HL-60/S4 (cell line): ENCODE results near the gene RTN4.

Experiments used
- in situ Hi-C: fragments of 300-500 bp; cut with MboI; formaldehyde crosslinking; loops from 2 replicates; pipeline ENCODE4 v1.14.3; 2022; ENCODE audit warnings: low sequenced_read_pairs

The RTN4 gene

DNA sequence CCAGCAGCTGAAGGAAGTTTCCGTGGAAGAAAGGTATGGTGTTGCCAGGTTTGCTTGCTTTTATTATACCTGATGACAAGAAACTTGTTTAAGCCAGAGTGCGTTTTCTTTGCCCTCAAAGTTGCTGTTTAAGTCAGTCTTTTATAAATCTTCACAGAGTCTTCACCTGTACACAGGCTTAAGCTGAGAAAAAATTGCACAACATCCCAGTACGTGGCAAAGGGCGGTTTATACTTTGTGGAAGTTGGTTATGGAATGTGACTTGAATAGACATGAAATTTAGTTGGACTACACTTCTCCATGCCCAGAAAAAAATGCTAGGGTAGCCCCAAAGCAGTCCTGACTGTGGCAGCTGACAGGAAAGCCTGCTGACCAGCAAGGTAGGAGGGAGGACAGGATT is 121.5 kb downstream of the RTN4 start:
- in situ Hi-C loops = no loop called here

DNA sequence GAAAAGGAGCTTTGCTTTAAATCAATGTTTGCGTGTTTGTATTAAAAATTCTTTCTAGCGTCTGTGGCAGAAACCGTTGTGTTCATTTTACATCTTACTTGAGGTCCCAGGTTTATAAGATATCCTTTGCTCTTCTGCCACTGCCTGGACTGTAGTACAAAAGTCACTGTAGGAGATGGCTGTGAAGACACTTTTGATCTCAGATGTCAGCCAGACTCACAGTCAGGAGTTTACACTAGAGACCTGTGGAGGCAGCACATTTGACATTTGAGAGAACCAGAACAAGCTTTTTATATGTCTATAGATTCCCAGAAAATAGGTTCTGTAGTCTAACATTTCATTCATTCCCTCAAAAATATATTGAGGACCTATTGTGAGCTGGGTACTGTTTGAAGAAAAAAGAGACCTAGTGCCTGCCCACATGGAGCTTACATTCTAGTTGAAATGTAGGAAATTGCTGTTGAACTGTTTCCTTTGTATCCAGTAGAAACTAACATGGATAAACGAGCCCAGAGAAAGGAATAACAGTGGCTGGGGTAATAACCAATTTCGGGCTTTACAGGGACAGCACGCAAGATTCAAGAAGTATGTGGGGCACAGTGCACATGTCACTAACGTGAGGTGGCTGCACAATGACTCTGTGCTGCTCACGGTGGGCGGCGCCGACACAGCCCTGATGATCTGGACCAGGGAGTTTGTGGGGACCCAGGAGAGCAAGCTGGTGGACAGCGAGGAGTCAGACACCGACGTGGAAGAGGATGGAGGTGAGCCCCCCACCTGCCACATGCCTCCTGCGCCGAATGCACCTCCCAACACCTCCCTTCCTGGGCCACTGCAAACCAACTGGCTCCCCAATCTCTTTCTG is 122.3 kb downstream of the RTN4 start:
- in situ Hi-C loops = no loop called here

DNA sequence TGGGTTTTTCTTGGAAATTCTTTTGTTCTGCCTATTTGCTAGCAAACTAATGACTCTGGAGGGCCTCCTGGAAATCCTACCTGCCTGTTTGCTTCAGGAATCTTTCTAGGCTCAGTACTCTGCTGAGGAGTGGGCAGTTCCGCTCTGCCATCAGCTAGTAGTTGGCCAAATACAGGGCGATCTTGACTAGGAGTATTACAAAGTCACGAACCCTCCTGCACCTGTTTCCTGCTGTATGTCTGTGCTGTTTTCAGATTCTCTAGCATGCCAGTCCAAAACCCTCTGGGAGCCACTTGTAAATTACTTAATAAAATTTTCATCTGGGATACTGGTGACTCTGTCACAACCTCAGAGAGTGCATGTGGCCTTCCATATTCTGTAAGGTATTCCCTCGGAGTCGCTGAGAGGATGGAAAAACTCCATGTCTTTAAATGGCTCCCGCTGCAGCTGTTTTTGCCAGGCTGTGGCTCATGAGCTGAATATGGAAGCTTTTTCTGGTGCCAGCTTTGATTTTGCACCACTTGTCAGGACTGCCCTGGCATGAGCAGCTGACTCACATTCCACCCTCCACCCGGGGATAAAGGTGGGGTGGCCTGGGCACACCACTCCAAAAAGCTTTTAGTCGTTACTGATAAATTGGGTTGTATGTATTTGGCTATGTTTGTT is 123.0 kb downstream of the RTN4 start:
- in situ Hi-C loops = no loop called here

DNA sequence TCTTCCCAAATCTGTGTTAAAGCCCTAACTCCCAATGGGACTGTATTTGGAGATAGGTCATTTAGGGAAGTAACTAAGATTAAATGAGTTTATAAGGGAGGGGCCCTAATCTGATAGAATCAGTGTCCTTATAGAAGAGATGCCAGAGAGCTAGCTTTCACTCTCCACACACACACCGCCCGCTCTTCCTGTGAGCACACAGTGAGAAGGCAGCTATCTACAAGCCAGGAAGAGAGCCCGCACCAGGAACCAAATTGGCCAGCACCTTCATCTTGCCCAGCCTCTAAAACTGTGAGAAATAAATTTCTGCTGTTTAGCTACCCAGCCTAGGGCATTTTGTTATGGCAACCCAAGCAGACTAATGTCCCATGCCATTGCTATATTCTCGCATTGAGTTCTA is 125.2 kb downstream of the RTN4 start:
- in situ Hi-C loops = no loop called here

DNA sequence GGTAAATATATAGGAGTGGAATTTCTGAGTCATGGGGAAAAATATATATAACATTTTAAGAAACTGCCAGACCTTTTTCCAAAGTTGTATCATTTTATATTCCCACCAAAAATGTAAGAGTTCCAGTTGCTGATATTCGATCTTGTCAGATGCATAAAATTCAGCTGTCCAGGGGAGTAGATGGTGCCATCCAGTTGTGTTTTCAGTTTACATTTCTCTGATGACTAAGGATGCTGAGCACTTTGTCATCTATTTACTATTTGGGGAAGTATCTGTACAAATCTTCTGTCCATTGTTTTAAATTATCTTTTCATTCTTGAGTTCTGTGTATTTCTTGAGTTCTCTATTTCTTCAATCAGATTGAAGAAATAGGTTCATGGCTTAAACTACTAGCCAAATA is 126.1 kb downstream of the RTN4 start:
- in situ Hi-C loops = no loop called here
